Measurements from ENCODE around the gene OPCML. TPM values are rescaled to one million over a fixed set of nuclear protein-coding genes. Genes with fewer than 3 reads are reported as not detected.

The OPCML gene
- total RNA-seq, 4 donors from 2014 or later, result not detected

GRCh38 chr11:133441964-133442660, 90.2 kb downstream of the OPCML start:
- H3K4me1 ChIP-seq, result no peaks in the 10 kb centered on the region
- H3K27me3 ChIP-seq, result no peaks in the 10 kb centered on the region
- no peak overlapping the region for H3K27ac ChIP-seq
- no peaks in the 10 kb centered on the region for H3K36me3 ChIP-seq
- DNase-seq, result no peak
- in situ Hi-C loops (cut with MboI; ENCODE audit: low pct_ligation_motif_present in 1 of 4, low pct_unique_long_range_greater_than_20kb in 1 of 4, low sequenced_read_pairs in 3 of 4) (no loop called here), intact Hi-C loops (cut with DNase I; ENCODE audit: low total_unique reads) (no loop called here)
- H3K4me3 ChIP-seq, result no peak overlapping the region
- WGBS, 2 donors (ENCODE audit: low coverage in 1 of 2), result 44 to 56% methylated on average over 1 of the region's 1 CpG
- no peaks in the 10 kb centered on the region for H3K9me3 ChIP-seq
- TF ChIP-seq POLR2A (IDR thresholded peaks at IDR 0.05), result no peak
- no peak for TF ChIP-seq CTCF (IDR thresholded peaks at IDR 0.05)
- TF ChIP-seq POLR2AphosphoS5 (IDR thresholded peaks at IDR 0.05), result no peak
- TF ChIP-seq EP300 (IDR thresholded peaks at IDR 0.05; ENCODE audit: low read depth), result no peak

DNA sequence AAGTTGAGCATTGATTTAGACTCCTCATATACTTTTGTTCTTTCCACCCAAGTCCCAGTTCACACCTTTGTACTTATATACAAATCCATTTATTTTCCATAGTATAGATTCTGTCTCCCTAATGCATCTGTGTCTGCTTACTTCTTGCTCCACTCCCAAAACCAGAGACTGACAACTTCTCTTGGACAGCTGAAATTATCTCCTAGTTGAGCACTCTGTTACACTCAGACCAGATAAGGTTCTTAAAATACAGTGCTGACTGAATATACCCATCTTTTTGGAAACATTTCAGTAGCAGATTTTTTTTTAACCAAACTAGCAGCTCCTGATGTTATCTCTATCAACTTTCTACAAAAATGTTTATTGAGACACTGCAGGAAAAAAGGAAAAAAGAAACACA, 106.3 kb downstream of the OPCML start:
- H3K36me3 ChIP-seq, result no peaks in the 10 kb centered on the region
- no peak overlapping the region for H3K27ac ChIP-seq
- in situ Hi-C loops (cut with MboI; ENCODE audit: low pct_ligation_motif_present in 1 of 4, low pct_unique_long_range_greater_than_20kb in 1 of 4, low sequenced_read_pairs in 3 of 4) (no loop called here), intact Hi-C loops (cut with DNase I; ENCODE audit: low total_unique reads) (no loop called here)
- no peaks in the 10 kb centered on the region for H3K9me3 ChIP-seq
- H3K27me3 ChIP-seq, result no peaks in the 10 kb centered on the region
- H3K4me3 ChIP-seq, result no peak overlapping the region
- no peak for TF ChIP-seq EP300 (IDR thresholded peaks at IDR 0.05; ENCODE audit: low read depth)
- TF ChIP-seq CTCF (IDR thresholded peaks at IDR 0.05), result no peak
- no peak for TF ChIP-seq POLR2A (IDR thresholded peaks at IDR 0.05)
- no peak for TF ChIP-seq POLR2AphosphoS5 (IDR thresholded peaks at IDR 0.05)
- no peaks in the 10 kb centered on the region for H3K4me1 ChIP-seq
- DNase-seq, result no peak

DNA sequence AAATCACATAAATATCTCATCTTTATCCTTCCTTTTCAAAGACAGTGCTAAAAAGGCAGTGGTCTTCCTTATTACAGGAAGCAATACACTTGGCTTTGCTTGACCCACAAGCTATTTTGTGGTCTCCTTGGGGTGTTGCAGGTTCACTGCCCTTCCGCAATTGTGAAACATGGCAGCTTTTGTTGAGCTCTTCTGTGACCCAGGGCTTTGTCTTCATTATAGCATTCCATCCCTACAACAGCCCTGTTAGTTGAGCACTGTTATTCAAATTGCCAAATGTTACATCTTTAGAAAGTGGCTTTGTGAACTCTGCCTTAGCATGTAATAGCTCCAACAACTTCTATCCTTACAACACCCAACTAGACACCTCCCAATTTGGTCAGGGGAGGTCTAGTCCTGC, 107.1 kb downstream of the OPCML start:
- intact Hi-C loops (cut with DNase I; ENCODE audit: low total_unique reads) (no loop called here), in situ Hi-C loops (cut with MboI; ENCODE audit: low pct_ligation_motif_present in 1 of 4, low pct_unique_long_range_greater_than_20kb in 1 of 4, low sequenced_read_pairs in 3 of 4) (no loop called here)
- no peak overlapping the region for H3K4me3 ChIP-seq
- no peaks in the 10 kb centered on the region for H3K9me3 ChIP-seq
- H3K36me3 ChIP-seq, result no peaks in the 10 kb centered on the region
- no peaks in the 10 kb centered on the region for H3K4me1 ChIP-seq
- H3K27me3 ChIP-seq, result no peaks in the 10 kb centered on the region
- WGBS, 2 donors (ENCODE audit: low coverage in 1 of 2), result 83% methylated on average over 1 of the region's 1 CpG; no CpG with 5 or more reads in 1 of the 2 donors
- TF ChIP-seq POLR2A (IDR thresholded peaks at IDR 0.05) (no peak), EP300 (IDR thresholded peaks at IDR 0.05; ENCODE audit: low read depth) (no peak), CTCF (IDR thresholded peaks at IDR 0.05) (no peak), POLR2AphosphoS5 (IDR thresholded peaks at IDR 0.05) (no peak)
- DNase-seq, result no peak
- no peak overlapping the region for H3K27ac ChIP-seq

GRCh38 chr11:133418218-133418617, 114.1 kb downstream of the OPCML start:
- no peaks in the 10 kb centered on the region for H3K27me3 ChIP-seq
- TF ChIP-seq EP300 (IDR thresholded peaks at IDR 0.05; ENCODE audit: low read depth) (no peak), POLR2AphosphoS5 (IDR thresholded peaks at IDR 0.05) (no peak), CTCF (IDR thresholded peaks at IDR 0.05) (no peak), POLR2A (IDR thresholded peaks at IDR 0.05) (no peak)
- H3K36me3 ChIP-seq, result no peaks in the 10 kb centered on the region
- in situ Hi-C loops (cut with MboI; ENCODE audit: low pct_ligation_motif_present in 1 of 4, low pct_unique_long_range_greater_than_20kb in 1 of 4, low sequenced_read_pairs in 3 of 4), result no loop called here
- no peak overlapping the region for H3K27ac ChIP-seq
- no peaks in the 10 kb centered on the region for H3K9me3 ChIP-seq
- H3K4me1 ChIP-seq, result no peaks in the 10 kb centered on the region
- no peak for DNase-seq
- intact Hi-C loops (cut with DNase I; ENCODE audit: low total_unique reads), result no loop called here
- no peak overlapping the region for H3K4me3 ChIP-seq

Measured in transverse colon (tissue), 4 donors.